Measurements from ENCODE around the gene CAMSAP2. TPM values are rescaled to one million over a fixed set of nuclear protein-coding genes. Genes with fewer than 3 reads are reported as not detected.

Gene CAMSAP2
- total and polyA plus RNA-seq, 8 donors: 2.7 to 10.3 (median 4.4) TPM

DNA sequence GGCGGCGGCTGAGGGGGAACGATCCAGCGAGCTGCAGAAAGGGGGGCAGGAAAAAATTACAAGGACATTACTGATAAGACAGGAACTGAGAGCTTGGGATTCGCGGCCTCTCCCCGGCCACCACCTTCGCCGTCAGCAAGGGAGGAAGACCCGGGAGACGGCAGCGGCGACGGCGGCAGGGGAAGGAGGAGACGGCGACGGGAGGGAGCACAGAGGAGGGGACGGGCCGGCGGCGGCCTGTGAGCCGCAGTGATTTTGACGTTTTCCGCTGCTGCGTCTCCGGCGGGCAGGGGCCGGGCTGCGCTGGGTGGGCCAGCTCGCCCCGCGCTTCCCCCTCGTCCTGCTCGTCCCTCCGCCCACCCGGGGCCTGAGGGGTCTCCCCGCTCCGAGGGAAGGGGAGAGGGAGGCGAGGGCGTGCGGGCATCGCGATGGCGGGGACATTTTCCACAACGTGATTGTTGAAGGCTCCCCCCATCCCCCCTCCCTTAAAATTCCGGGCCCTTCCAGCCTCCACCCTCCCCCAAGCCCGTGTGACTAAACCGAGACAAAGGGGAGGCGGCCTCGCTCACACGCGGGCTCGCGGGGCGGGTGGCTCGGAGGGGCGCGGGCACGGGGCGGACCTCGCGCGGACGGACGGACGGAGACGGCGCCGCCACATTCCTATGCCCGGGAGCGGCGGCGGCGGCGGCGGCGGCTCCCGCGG, 407 bp downstream of the CAMSAP2 start:
- no peaks in the 10 kb centered on the region for H3K27me3 ChIP-seq
- H3K4me3 ChIP-seq: peak overlapping the region; percentile 71 to 87 (median 80)
- intact Hi-C loops (cut with DNase I): no loop called here
- ATAC-seq (peak; percentile 79 to 84 (median 83)), FAIRE-seq (no peak), DNase-seq (peak; percentile 72 to 84 (median 76))
- WGBS, 2 donors: 0% methylated on average over 31 to 80 of the region's 80 CpGs
- no peaks in the 10 kb centered on the region for H3K9me3 ChIP-seq
- H3K36me3 ChIP-seq: no peaks in the 10 kb centered on the region
- H3K4me1 ChIP-seq: peaks cover 0 to 32% (median 10%) of the 10 kb centered on the region in 3 donors
- peak overlapping the region; percentile 96 to 98 (median 96) for H3K27ac ChIP-seq
- TF ChIP-seq, protein P1, sequence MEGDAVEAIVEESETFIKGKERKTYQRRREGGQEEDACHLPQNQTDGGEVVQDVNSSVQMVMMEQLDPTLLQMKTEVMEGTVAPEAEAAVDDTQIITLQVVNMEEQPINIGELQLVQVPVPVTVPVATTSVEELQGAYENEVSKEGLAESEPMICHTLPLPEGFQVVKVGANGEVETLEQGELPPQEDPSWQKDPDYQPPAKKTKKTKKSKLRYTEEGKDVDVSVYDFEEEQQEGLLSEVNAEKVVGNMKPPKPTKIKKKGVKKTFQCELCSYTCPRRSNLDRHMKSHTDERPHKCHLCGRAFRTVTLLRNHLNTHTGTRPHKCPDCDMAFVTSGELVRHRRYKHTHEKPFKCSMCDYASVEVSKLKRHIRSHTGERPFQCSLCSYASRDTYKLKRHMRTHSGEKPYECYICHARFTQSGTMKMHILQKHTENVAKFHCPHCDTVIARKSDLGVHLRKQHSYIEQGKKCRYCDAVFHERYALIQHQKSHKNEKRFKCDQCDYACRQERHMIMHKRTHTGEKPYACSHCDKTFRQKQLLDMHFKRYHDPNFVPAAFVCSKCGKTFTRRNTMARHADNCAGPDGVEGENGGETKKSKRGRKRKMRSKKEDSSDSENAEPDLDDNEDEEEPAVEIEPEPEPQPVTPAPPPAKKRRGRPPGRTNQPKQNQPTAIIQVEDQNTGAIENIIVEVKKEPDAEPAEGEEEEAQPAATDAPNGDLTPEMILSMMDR (IDR thresholded peaks at IDR 0.05): no peak

DNA sequence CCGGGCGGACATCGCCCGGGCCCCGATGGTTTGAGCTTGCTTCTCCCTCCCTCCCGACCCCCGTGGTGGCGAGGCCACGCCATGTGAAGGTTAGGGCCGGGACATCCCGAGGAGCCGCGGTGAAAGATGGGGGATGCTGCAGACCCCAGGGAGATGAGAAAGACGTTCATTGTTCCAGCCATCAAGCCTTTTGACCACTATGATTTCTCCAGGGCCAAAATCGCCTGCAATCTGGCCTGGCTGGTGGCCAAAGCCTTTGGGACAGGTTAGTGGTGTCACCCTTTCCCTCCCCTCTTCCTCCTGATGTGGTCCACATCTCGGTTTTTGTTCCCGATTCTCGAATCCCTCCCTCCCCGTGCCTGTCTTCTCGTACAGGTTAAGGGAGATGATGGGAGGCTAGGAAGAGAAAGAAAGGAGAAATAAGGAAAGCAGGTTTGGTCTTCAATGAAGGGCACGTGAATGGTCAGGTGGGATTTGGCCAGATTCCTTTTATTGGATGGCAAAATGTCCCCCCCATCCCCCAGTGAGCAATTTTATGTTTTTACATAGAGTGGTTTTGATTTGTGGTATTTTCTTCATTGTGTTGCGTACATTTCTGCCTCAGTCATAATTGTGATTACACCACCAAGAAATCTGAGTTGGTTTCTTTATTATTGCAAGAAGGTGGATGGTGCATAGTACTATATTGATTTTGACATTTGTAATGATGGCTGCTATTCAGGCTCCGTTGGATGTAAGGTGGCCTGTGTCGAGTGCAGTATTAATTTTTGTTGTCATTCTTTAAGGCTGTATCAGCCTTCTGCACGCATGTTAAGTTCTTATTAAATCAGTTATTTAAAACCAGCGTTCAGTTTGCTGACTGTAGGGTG, 1.2 kb downstream of the CAMSAP2 start:
- no peak for ATAC-seq
- no peaks in the 10 kb centered on the region for H3K27me3 ChIP-seq
- peak overlapping the region; percentile 96 to 98 (median 96) for H3K27ac ChIP-seq
- TF ChIP-seq, protein P1 (IDR thresholded peaks at IDR 0.05): no peak
- no peaks in the 10 kb centered on the region for H3K9me3 ChIP-seq
- 4 to 8% methylated on average over 19 to 26 of the region's 26 CpGs for WGBS, 2 donors
- peaks cover 0 to 32% (median 10%) of the 10 kb centered on the region in 3 donors for H3K4me1 ChIP-seq
- DNase-seq: peak; percentile 10 to 73 (median 50)
- intact Hi-C loops (cut with DNase I): no loop called here
- peak overlapping the region; percentile 71 to 87 (median 80) for H3K4me3 ChIP-seq
- no peak for FAIRE-seq
- H3K36me3 ChIP-seq: no peaks in the 10 kb centered on the region

- 29 to 53% methylated on average over 3 of the region's 3 CpGs for WGBS, 2 donors
- ATAC-seq (no peak), DNase-seq (no peak), FAIRE-seq (no peak)
- H3K27ac ChIP-seq: no peak overlapping the region
- TF ChIP-seq, protein P1 (IDR thresholded peaks at IDR 0.05): no peak
- no peaks in the 10 kb centered on the region for H3K27me3 ChIP-seq
- H3K36me3 ChIP-seq: no peaks in the 10 kb centered on the region
- H3K9me3 ChIP-seq: no peaks in the 10 kb centered on the region
- intact Hi-C loops (cut with DNase I): no loop called here
- H3K4me1 ChIP-seq: peaks cover 0 to 32% (median 10%) of the 10 kb centered on the region in 3 donors
- H3K4me3 ChIP-seq: peak overlapping the region in 3 of 4 donors; percentile 71 to 87 (median 80)
These were observed 2.0 kb downstream of the CAMSAP2 start for GRCh38 chr1:200740571-200741208.

DNA sequence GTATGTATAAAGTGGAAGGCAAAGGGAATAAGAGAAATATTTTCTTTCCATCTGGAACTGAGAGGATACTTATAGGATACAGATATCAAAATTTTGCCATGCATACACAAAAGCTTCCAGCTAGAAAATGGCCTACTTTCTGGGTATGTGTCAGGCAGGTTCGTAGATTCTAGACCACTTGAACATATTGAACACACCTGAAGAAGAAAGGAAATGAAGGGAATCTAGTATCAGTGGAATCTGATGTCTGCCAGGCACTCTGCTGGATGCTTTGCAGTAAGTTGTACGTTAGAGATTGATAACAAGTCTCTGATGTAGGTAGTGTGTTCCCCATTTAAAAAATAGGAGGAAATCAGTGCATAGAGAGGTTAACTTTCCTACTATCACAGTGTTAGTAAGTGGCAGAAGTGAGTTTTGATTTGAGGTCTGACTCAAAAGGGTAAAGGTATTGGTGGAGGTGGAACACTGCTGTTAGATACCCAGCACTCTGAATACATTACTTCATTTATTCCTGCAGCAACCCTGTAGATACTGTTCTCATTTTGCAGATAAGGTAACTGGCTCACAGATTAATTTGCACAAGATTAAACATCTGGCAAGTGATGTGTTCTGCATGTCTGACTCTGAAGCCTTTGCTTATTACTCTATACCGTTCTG, 3.0 kb downstream of the CAMSAP2 start:
- H3K27ac ChIP-seq: no peak overlapping the region
- TF ChIP-seq, protein P1 (IDR thresholded peaks at IDR 0.05): no peak
- DNase-seq: no peak
- H3K36me3 ChIP-seq: no peaks in the 10 kb centered on the region
- 27 to 31% methylated on average over 3 of the region's 3 CpGs for WGBS, 2 donors
- H3K4me3 ChIP-seq: no peak overlapping the region
- no peaks in the 10 kb centered on the region for H3K9me3 ChIP-seq
- no peak for FAIRE-seq
- H3K4me1 ChIP-seq: peaks cover 0 to 32% (median 10%) of the 10 kb centered on the region in 3 donors
- intact Hi-C loops (cut with DNase I): no loop called here
- no peaks in the 10 kb centered on the region for H3K27me3 ChIP-seq
- ATAC-seq: no peak

Data from pancreas (tissue), 10 donors.